Pons (tissue), 1 donor: Measurements from ENCODE around the gene POU3F1.

Source experiments
- DNase-seq: peaks from one replicate; pipeline ENCODE4 v3.0.0-alpha.2; 2016; ENCODE audit warnings: low spot score

POU3F1 gene

DNA sequence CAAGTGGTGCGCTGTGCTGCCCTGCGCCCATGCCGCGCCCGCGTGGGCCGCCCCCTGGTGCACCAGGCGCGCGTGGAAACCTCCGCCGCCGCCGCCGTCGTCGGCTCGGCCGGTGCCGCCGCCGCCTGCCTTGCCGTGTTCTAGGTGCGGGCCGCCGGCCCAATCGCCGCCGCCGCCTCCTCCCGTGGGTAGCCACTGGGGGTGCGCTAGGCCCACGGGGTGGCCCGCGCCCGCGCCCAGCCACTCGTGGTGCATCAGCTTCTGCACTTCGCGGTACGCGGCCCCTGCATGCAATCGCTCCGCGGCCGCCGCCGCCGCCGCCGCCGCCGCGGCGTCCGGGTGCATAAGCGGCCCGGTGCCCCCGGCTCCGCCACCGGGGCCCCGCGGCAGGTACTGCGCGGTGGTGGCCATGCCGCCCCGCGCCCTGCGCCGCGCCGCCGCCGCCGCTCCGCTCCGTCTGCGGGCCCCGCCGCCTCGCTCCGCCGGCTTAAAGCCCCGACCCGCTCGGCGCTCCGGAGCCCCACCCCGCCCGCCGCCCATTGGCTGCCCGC, at the start of gene POU3F1:
TSS of gene POU3F1 (minus strand) at position 461 of the 551 bp plus-strand sequence. CDS start at position 411, 50 bp downstream.
- DNase-seq: no peak

DNA sequence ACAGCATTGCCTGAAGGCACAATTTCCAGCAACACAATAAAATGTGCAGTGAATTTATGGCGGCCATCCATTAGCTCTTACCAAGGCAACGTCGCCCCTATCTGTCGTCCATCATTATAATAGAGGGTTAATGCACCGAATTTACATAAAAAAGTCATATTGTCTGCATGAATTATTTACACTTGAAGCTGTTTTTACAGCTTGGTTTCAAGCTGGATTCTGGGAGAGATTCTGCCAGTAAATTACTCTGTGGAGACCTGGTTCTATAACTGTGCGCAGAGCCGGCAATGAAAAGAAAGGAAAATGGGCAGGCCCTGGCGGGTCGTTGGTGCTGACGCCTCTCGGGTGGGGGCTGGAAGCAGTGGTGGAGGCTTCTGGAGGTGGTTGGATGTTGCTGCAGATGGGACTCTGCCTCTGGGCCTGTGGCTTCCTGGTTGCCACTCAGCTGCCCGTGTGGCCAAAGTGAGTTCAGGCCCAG, 48.9 kb upstream of the POU3F1 start:
- no peak for DNase-seq

DNA sequence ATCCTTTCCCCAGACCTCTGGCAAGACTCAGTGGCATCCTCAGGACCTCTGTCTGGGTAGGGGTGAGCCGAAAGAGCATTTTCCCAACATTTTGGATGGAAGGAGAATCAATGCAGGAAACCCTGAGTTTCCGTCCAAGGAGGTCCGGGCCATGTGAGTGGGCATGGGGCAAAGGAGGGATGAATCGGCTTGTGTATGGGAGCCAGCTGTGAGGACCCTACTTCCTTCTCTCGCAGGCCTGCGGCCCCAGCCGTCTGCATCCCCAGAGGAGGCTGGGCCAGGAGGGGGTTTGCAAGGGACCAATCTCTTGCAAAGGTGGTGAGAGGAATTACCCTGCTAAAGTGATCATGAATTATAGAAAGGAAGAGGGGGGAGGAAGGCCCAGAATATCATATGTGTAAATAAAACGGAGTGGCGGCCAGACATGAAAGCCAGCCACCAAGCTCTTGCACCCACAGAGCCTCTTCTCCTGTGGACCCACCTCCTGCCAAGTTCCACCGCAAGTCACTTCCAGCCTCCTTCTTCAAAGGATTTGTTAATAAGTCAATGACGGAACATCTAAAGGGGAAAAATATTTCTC, 48.2 kb upstream of the POU3F1 start:
- DNase-seq: no peak

DNA sequence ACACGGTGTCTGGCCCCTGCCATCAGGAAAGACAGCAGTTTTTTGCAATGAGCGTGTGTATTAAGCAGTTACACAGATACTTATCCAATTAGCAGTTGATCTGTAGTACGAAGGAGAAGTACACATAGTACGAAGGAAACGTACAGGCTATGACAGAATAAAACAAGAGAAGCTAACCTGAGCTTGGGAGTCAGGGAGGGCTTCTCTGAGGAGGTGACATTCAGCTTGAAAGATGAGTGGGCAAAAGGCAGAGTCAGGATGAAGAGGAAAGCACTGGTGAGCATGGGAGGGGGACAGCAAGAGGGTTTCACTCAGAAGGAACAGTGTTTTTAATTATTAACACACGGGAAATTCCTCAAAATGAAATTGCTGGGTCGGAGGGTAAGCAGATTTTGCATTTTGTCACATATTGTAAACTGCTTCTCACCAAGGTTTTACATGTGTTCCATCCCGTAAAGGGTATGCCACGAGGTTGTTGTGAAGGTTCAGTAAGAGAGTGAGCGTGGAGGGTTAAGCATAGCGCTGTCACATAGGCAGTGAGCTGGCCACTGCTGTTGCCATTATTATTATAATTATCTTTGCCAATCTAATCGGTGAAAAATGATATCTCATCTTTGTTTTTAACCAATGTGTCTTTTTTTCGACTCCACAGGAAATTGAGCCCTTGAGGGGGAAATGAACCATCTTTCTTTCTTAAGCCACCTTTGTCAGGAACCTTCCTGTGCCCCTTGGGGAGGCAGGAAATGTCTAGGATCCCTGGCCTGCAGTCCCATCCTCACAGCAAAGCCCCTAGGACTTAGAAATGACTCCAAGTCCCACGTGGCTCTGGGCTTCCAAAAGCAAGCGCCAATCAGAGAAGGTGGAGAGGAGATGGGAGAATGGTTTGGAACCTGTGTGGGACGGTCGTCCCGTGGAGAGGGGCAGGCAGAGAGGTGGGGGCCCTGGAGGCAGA, 47.3 kb upstream of the POU3F1 start:
- DNase-seq: no peak

DNA sequence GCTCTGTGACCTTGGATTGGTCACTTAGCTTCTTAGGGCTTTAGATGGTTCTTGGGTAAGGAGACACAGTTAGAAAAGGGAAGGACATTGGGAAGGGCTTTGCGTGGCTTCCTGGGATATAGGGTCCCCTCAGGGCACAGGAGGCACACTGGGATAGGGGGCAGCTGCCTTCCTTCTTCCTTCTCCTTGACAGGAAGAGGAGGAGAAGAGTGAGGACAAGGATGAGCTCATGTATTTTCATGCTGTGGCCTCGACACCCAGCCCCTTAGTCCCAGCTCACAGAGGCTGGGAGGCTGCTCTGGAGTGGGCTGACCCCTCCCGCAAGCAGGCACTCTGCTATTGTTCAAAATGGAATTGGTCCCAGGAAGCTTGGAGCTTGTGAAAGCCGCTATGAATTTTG, 45.7 kb upstream of the POU3F1 start:
- DNase-seq: no peak

DNA sequence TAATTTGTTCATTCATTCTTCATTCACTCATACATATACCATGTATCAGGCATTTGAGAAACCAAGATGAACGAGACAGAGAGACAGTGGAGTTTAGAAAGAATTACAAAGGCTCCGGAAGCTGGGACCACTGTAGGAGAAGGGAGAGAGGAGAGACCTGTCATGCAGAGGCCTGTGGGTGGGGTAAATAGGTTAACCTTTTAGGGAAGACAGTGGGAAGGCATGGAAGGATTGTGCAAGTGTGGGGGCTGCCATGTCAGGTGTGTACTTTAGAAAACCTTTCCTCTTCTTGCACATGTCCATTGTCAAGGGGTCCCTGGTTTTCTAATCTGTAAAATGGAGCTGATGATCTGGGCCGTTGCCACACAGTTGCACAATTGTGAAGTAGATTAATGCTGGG, 44.2 kb upstream of the POU3F1 start:
- DNase-seq: no peak

DNA sequence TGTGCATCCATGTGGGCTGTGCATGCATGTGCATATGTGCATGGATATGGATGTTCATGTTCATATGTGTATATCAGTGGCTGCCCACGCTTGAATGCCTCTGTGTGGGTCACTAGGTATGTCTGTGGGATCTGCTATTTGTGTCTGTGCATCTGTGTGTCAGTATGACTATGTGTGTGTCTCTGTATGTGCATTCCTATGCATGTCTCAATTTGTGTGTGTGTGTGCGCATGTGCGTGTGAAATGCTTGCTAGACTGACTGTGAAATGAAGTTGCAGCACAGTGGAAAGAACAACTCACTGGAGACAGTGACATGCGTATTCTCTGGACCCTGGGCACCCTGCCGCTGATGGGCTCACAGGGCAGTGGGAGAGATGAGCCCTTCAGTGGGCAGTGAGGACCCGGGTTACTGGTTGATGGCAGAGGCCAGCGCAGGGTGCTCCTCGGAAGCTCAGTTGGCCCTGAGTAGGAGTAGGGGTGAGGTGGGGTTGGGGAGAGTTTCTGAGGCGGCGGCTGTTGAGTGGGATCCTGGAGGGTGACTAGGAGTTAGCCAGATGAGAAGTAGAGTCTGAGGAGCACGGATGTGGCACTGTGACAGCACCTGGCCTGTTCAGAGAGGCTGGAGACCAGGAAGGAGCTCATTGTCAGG, 43.2 kb upstream of the POU3F1 start:
- DNase-seq: no peak

DNA sequence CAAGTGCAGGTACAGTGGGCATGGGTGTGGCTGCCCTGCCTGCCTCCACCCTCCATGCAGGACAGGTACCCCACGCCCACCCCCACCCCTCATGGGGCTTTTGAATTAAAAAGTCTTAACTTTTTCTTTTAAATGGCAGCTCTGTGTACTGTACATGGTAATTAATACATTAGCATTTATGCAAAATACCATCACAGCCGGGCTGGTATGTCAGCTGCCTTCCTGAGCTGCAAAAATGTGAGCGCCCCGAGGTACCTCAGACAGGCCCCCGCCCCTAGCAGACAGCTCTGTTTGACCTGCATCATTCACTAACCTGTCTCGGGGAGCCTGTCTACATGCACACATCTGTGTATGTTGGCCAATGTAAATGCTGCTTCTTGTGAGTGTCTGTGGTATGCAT, 42.2 kb upstream of the POU3F1 start:
- no peak for DNase-seq

DNA sequence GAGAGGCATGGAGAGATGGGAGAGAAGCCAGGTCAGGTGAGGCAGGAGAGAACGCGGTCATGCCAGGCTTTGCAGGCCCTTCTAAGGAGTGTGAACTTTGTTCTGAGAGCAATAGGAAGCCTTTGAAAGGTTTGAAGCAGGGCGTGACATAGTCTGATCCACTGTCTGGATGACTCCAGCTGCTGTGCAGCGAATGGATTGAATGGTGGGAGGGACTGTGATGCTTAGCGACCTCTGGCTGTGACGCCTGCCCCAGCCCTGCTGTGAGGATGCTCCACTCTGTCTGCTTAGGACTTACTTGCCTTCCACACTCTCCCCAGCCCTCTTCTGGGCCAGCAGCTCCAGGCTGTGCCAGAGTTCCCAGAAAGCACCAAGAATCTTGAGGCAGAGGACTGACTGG, 41.8 kb upstream of the POU3F1 start:
- no peak for DNase-seq

DNA sequence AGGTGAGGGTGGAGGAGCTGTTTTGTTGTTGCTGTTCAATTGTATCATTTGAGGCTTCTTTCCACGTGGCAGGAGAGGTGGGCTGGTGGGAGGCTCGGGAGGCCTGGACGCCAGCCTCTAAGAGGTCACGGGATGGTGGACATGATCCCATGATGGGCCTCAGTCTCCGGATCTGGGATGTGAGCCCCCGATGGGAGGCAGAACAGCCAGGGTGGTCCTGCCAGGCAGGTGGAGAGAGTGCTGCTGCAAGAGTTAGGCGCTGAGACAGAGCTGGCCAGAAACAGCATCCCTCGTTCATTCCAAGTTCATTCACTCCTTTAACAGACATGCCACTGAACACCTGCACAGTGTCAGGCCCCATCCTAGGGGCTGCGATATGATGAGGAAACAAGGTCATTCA, 41.1 kb upstream of the POU3F1 start:
- no peak for DNase-seq

DNA sequence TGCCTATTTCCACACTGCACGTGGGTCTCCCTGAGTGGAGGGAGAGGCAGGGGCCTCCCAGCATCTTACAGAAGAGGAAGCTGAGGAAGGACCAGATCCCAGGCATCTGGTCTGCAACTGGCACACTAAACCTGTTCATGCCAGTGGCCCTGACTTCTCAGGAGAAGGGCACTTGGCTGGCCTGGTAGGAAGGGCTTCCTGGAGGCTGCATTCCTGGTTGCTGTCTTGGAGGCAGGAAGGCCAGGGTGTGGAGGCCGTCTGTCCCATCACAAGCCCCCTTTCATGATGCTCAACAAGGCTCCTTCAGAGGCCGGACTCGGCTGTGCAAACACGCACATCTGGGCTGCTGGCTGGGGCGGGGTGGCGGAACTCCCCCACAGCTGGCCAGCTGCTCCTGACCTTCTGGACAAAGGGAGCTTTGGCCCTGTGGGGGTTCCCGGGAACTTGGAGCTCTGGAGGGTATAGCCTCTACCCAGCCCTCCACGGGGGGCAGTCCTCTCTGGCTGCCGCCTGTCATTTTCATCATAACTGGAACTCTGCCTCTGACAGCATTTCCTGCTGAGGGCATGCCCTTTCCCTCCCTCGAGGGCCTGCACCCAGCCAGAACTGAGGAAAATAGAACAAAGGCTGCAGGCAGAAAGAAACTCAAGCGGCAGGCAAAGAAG, 39.2 kb upstream of the POU3F1 start:
- no peak for DNase-seq

DNA sequence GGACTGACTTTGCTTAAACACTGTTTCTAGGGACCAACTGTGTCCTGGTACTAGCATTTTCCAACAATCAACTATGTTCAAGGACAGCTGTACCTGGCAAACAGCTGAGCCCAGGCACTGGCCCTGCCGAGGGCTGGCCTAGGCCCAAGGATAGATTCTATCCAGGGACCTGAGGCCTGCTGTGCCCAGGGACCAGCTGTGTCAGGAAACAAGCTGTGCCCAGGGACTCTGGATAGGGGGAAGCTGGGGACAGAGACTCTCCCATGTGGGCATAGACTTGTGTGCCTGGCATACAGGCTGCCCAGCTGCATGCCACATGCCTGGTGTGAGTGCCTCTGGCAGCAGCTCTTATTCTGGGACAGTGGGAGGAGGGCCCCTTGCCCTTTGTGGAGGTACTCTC, 38.1 kb upstream of the POU3F1 start:
- DNase-seq: peak; percentile 13

DNA sequence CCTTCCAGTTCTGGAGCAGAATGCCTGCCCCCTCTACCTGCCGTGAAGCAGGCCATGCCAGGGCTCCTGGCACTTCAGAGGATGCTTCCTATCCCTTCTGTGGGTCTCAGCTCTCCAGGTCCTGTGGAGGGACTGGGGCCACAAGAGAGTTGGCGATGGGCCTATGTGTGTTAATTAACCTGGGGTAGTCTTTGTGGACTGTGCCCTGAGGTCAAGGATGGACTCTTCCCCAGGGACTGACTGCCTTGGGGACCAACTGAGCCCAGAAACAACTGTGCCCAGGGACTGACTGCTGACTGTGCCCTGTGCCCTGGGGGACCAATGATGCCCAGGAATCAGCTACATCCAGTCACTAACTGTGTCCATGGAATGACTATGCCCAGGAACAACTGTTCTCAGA, 37.5 kb upstream of the POU3F1 start:
- DNase-seq: no peak

DNA sequence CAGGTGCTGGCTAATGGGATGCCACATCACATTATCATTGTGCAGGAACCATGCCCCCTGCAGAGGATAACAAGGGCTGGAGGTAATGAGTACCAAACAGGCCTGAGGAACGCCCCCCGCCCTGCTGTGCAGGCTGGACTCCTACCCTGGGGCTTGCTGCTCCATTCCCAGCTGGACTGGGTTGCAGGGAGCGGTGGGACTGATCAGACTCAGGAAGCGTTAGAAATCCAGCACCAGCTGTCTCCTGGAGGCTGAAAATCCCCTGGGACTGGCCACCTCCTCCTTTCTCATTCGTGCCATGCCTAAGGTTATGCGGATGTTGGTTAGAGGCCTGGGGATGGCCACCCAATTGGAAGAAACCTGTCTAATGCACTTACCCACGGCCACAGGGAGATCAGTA, 36.9 kb upstream of the POU3F1 start:
- DNase-seq: no peak

DNA sequence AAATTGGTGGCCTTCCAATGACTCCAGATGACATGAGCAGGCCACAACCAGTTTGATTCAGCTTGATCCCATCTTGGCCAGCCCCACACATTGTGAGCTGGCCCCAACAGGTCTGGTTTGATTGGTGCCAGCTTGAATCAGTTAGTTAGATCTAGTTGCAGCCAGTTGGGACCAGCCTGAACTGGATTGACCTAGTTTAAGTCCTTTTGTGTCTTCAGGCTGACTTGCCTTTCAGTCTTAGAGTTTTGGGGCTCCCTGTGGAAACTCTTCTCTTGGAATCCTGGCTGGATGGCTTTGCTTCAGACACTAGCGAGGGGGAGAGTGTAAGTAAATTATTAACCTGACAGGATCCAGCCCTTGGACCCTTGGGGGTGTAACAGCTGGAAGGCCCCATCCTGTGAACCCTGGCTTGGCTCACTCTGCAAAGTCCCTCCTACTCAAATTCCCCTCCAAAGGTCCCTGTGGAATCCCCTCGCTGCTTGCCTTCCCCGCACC, 36.2 kb upstream of the POU3F1 start:
- no peak for DNase-seq

DNA sequence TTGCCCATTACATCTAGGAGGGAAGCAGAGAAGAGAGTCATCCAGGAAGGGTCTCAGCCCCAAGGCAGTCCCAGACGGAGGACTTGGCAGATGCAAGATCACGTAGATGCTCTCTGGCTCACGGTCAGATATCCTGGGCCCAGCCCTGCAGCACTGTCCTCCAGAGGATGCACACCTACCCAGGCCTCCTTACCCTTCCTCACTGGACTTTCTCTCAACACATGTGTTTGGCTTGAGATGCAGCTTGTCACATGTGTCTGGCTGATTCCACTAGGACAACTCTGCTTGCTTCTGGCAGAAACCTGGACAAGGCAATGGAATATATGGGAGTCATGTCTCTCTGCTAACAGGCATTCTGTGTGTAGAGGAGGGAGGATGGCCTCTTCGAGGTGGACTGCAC, 32.4 kb upstream of the POU3F1 start:
- DNase-seq: no peak

DNA sequence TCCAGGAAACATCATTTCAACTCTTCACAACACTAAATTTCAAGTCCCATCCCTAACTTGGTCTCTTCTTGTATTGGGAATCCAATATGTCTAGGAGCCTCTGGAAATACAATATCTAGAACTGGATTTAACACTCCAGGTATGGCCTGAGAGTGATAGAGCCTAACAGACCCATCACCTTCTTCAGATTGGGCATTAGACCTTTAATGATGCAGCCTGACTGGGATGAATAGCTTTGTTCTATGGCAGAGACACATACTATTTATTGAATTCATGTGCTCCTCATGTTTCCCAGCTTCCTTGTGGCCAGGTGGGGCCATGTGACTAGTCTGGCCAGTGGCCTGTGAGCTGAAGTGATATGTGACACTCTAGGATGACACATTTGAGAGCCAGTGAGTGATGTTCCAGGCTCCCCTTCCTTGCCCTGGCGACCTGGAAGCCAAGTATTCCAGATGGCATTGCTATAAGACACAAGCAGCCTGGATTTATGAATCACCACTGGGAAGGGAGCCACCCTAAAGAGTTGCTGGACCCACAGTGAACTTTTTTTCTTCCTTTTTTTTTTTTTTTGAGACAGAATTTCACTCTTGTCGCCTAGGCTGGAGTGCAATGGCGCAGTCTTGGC, 31.0 kb upstream of the POU3F1 start:
- no peak for DNase-seq

DNA sequence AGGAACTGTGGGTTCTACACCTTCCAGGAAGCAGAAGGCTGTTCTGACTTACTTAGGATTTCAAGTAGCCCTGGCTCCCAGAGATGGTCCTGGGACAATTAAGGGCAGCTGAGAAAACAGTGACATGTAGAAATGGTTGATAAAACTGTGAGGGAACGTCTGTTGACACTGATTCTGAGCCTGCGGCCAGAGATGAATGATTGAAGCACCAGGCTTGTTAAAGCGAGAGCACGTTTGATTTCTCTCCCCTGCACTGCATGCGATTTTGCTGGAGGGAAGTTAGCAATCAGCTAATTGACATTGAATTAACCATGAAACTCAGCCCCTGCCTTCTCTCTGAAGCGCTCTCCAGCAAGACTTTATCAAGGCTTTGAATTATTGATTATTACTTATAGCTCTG, 29.9 kb upstream of the POU3F1 start:
- DNase-seq: no peak

DNA sequence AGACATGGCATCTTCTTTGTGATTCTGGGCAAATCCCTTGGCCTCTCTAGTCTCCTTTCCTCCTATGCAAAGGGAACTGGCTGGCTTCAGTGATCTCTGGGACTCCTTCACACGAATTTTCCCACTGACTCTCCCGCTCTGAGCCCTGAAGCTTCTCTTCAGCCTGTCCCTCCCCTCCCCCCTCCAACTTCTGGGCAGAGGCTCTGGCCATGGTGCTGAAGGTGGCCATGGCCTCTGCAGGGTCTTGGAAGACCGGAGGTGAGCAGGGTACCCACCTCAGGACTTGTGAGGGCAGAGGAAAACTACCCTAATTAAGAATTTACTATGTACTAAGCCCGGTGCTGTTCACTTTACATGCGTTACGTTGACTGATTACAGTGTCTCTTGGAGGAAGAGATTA, 29.4 kb upstream of the POU3F1 start:
- DNase-seq: no peak

DNA sequence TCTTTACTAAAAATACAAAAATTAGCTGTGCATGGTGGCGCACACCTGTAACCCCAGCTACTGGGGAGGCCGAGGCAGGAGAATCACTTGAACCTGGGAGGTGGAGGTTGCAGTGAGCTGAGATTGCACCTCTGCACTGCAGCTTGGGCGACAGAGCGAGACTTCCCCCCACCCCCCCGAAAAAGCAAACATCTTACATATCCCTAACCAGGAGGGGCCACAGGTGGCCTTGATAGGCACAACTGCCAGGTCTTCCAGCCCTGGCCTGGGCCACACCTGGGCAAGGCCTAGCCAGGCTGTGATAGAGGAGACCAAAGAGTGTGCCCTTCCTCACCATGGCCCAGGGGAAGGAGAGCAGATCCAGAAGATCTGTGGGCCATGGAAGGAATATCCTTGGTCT, 28.6 kb upstream of the POU3F1 start:
- no peak for DNase-seq

DNA sequence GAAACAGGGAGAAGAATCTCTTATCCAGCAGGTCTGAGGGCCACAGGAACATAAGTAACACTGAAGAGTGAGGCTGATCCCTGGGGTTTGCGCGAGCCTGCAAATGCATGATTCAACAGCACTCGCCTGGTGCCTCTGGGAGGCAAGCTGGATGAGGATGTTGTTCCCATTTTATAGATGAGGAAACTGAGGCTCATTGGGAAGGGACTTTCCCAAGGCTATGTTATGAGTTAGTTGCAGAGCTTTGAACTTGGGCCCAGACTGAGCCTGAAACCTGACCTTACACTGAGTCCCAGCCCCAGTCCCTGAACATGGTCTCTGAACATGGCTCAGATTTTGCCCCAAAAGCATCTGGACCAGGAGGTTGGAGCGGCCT, 27.7 kb upstream of the POU3F1 start:
- DNase-seq: no peak
